Activated naive CD4-positive, alpha-beta T cell treated with anti-CD3 and anti-CD28 coated beads, Interleukin-2, amount 50 U/mL, for 72 hours (primary cell): ENCODE data around the gene MVB12B. TPM values are rescaled to one million over a fixed set of nuclear protein-coding genes. Genes with fewer than 3 reads are reported as not detected.

ENCODE experiments used
- ATAC-seq, 2 donors: fragments of 150-1000 bp; cut with Tn5 transposase; 2 replicates each; pipeline ENCODE4 v1.10.0; 2021; ENCODE audit warnings: mild to moderate bottlenecking in 2 of 2, moderate library complexity in 2 of 2
- DNase-seq, 2 donors: peaks; one replicate each; pipeline ENCODE4 v3.0.0; 2021 to 2022; ENCODE audit warnings: low spot score in 2 of 2
- H3K27ac Mint-ChIP-seq, 2 donors: one replicate each; pipeline ENCODE4 v1.8.0; 2022; ENCODE audit warnings: mild to moderate bottlenecking in 2 of 2, mixed read lengths in 2 of 2
- H3K36me3 Mint-ChIP-seq, 2 donors: one replicate each; pipeline ENCODE4 v1.8.0; 2022; ENCODE audit warnings: mixed read lengths in 2 of 2
- H3K9me3 Mint-ChIP-seq, 2 donors: one replicate each; pipeline ENCODE4 v1.8.0; 2022; ENCODE audit warnings: mixed read lengths in 2 of 2
- total RNA-seq, 2 donors: library from RNA; stranded (reverse); gene quantifications; one replicate each; pipeline ENCODE4 v1.2.3, GENCODE V29; 2022

Gene MVB12B
- total RNA-seq, 2 donors from 2014 or later, result 1.4 to 2.3 TPM

DNA sequence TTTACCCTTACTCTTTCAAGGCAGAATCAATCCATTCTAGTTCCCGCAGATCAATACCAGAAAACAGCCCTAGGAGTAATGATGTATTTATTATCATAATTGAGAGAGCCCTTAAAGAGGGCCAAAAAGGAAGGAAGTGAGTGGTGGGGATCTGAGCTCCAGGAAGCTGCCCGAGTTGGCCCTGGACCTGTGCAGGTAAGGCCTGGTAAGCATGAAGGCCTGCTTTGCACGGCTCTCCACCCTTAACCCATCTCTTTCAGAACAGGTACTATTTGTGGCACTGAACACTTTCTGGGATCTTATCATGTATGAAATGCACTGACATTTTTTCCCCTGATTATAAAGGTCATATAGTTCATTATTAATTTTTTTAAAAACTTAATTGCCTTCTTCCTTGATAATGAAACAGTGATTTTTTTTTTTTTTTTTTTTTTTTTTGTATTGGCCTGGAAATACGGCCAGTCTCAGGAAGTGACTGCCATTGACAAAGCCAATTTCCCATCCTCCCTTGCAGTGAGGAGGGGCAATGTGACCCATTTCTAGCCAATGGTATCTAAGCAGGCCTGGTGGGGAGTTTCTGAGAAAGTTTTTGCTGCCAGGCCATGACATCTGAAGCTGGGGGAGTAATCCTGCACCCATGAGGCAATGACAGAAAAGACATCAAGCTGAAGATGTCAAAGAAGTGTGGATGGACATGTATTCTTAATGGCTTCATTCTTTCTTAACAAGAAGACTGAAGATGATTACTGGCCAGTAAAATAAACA lies 6.3 kb upstream of the MVB12B start:
- Mint-ChIP-seq H3K27ac (no peak overlapping the region), H3K9me3 (peaks cover 0 to 8% of the 10 kb centered on the region in 2 donors), H3K36me3 (peaks cover 0 to 10% of the 10 kb centered on the region in 2 donors)
- ATAC-seq (no peak), DNase-seq (no peak)

DNA sequence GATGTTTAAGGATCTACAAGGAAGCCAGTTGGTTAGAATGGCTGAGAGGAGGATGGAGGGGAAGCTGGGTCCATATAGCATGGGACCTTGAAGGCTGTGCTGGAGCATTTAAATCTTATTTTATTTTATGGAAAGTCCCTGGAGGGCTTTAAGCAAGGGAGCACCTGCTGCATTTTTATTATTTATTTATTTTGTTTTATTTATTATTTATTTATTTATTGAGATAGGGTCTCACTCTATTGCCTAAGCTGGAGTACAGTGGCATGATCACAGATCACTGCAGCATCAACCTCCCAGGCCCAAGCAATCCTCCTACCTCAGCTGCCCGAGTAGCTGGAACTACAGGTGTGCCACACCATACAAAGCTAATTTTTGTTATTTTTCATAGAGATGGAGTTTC lies 4.9 kb upstream of the MVB12B start:
- no peak for DNase-seq
- Mint-ChIP-seq H3K27ac (no peak overlapping the region), H3K9me3 (peaks cover 0 to 8% of the 10 kb centered on the region in 2 donors), H3K36me3 (peaks cover 0 to 10% of the 10 kb centered on the region in 2 donors)
- no peak for ATAC-seq

DNA sequence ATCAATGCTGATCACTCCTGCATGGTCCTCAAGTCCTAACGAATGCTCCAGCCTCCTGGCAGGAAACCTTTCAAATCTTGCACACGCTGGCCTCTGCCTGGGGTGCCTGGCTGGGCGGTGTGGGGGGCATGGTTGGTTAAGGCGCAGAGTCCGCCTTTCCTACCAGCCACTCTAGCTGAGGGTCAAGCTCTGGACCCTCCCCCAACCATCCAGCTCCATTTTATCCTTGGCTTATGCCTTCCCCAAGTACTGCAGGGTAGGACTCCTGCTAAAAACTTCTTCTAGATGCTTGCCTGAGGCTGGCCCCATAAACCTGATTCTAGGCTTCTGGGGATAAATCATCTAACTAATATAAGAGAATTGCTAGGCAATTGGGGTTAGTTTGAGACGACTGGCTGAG lies 808 bp upstream of the MVB12B start:
- peaks cover 0 to 10% of the 10 kb centered on the region in 2 donors for H3K36me3 Mint-ChIP-seq
- H3K27ac Mint-ChIP-seq, result no peak overlapping the region
- ATAC-seq (no peak), DNase-seq (no peak)
- H3K9me3 Mint-ChIP-seq, result peaks cover 0 to 8% of the 10 kb centered on the region in 2 donors

DNA sequence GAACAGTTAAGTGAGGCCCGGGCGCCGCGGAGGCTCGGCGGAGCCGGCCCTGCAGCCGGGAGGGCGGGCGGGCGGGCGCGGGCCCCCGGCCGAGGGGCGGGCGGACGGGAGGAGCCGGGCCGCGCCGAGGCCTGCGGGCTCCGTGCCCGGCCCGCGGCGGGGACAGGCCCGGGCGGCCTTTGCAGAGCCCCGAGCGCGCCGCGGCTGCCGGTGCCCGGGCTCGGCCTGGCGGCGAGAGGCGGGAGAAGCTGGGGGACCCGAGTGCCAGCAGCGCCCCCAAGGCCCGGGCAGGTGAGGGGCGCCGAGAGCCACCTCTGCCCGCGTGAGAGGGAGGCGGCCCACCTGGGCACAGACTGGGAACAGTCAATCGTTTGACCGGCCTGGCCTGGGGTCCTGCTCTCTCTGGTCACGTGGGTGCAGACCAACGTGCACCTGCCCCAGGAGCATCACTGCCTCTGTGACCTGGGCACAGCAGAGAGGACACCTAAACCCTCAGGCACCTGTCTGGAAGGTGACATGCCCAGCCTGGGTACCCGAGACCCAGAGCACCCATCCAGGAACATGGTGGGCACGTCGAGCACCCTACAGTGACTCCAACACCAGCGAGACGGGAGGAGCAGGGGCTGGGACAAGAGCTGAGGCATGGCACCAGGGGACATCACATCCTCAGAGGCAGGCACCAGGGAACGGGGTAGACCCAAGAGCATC lies 531 bp downstream of the MVB12B start:
- peak in 1 of 2 donors; percentile 24 for DNase-seq
- Mint-ChIP-seq H3K27ac (peak overlapping the region in 1 of 2 donors; percentile 39), H3K36me3 (peaks cover 0 to 10% of the 10 kb centered on the region in 2 donors), H3K9me3 (peaks cover 0 to 8% of the 10 kb centered on the region in 2 donors)
- ATAC-seq, result peak; percentile 61 to 65

DNA sequence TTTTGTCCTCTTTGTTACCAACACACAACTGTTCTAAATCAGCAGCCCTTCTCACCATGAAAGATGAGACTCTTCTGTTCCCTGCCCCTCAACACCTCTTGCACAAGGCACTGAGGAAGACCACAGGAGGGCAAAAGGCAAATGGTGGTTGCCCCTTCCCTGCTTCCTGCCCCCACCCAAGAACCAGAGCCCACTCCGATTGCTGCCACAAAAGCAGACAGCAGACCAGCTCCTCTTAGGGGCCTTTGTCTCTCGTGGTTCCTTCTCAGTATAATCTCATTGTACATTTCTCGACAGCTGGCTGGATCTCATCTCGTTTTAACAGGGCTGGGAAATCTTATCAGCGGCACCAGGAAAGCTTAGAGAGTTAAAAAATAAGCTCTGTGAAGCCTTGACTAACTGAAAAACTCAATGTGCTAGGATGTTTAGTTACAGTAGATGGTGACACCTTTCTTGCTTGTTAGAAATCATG lies 1.1 kb downstream of the MVB12B start:
- peaks cover 0 to 8% of the 10 kb centered on the region in 2 donors for H3K9me3 Mint-ChIP-seq
- no peak for DNase-seq
- peak overlapping the region in 1 of 2 donors; percentile 39 for H3K27ac Mint-ChIP-seq
- ATAC-seq, result no peak
- peaks cover 0 to 10% of the 10 kb centered on the region in 2 donors for H3K36me3 Mint-ChIP-seq

DNA sequence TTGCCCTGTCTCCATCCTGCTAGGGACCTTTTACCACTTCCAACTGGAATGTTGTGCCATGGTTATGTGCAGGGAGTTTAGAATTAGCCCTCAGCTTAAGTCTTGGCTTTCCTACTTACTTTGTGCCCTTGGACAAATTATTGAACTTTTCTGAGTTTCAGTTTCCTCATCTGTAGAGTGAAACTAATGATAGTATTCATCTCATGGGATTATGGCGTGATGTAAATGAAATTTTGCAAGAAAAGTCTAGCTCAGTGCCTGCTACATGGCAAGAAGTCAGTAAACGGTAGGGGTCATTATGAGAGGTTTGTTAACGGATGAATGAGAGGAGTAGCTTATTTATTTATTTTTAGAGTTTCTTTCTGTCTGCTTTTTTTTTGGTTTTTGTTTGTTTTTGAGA lies 1.8 kb downstream of the MVB12B start:
- peaks cover 0 to 9% of the 10 kb centered on the region in 2 donors for H3K36me3 Mint-ChIP-seq
- DNase-seq, result no peak
- no peak for ATAC-seq
- no peak overlapping the region for H3K27ac Mint-ChIP-seq
- peaks cover 0 to 8% of the 10 kb centered on the region in 2 donors for H3K9me3 Mint-ChIP-seq

DNA sequence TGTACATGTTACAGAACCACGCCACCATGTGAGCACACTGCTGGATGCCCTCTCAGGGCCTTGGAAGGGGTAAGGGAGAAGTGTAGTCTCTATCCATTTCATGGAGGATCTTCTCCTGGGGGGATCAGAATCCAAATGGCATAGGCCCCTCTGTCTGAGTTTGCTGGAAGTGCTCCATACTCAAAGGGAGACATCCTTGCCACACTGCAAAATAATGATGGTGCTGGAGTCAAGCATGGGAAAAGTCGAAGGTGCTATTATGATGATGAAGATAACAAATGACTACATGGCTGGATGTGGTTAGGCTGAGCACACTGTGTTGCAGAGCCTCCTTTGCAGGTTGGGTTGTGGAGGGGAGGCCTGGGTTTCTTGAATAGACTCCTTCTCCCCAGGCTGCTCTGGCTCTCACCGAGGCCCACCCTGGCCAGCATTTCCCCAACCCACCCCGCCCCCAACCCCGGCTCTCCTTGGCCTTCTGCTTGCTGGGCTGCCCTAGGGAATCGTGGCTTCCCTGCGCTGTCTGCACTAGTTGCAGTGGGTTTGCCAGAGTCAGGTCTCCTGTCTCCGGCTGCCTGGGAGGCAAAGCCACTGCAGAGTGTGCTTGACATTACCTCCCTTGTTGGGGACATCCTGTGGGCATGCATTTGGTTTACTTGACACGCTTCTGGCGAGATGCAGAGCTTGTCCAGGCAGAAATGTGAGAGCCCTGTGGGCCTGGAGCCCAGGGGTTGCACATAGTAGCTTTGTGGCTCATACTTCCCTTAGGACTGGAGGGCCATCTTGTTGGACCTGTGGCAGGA lies 3.0 kb downstream of the MVB12B start:
- ATAC-seq, result peak in 1 of 2 donors; percentile 44
- no peaks in the 10 kb centered on the region for H3K9me3 Mint-ChIP-seq
- no peak overlapping the region for H3K27ac Mint-ChIP-seq
- H3K36me3 Mint-ChIP-seq, result no peaks in the 10 kb centered on the region
- DNase-seq, result no peak

DNA sequence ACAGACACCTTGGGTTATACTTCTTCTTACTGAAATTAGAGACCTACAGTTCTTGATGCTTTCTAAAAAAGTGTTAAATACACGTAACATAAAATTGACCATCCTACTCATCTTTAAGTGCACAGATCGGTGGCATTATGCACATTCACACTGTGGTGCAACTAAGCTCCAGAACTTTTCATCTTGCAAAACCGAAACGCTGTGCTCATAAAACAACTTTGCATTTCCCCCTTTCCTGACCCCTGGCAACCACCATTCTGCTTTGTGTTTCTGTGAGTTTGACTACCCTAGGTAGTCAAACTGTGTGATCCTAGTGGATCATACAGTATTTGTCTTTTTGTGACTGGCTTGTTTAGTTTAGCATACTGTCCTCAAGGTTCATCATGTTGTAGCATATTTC lies 3.9 kb downstream of the MVB12B start:
- Mint-ChIP-seq H3K27ac (no peak overlapping the region), H3K36me3 (no peaks in the 10 kb centered on the region), H3K9me3 (no peaks in the 10 kb centered on the region)
- DNase-seq (no peak), ATAC-seq (no peak)

DNA sequence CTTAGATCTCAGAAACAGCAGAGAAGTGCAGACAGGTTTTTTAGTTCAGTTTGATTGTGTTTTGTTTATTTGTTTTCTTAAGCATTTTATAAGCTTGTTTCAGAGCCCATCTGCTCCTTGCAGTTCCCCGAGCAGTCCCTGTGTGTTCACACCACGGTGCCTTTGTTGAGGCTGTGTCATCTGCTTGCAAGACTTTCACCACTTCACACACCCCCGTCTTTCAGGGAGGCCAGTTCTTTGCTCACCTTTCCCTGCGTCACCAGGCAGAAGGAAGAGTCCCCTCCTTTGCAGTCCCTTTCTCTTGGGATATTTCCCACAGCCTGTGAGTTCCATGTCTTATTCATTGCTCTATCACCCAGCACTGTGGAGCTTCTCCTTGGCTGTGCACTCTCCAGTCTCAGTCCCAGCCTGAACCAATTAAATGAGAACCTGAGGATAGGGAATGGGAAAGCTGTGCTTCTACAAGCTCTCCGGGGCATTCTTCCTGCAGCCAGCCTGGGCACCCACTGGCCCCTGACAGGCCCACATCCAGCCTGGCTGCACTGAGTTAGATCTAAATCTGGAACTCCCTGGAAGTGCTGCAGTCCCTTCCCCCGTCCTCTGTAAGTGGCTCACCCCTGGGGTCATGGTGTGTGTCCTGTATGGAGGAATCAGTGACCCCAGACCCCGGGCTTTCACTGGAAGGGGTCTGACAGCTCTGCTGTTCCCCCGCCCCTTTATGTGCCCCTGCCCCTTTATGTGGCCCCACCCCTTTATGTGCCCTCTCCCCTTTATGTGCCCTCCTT lies 5.5 kb downstream of the MVB12B start:
- no peak for ATAC-seq
- Mint-ChIP-seq H3K9me3 (no peaks in the 10 kb centered on the region), H3K27ac (no peak overlapping the region), H3K36me3 (no peaks in the 10 kb centered on the region)
- no peak for DNase-seq

DNA sequence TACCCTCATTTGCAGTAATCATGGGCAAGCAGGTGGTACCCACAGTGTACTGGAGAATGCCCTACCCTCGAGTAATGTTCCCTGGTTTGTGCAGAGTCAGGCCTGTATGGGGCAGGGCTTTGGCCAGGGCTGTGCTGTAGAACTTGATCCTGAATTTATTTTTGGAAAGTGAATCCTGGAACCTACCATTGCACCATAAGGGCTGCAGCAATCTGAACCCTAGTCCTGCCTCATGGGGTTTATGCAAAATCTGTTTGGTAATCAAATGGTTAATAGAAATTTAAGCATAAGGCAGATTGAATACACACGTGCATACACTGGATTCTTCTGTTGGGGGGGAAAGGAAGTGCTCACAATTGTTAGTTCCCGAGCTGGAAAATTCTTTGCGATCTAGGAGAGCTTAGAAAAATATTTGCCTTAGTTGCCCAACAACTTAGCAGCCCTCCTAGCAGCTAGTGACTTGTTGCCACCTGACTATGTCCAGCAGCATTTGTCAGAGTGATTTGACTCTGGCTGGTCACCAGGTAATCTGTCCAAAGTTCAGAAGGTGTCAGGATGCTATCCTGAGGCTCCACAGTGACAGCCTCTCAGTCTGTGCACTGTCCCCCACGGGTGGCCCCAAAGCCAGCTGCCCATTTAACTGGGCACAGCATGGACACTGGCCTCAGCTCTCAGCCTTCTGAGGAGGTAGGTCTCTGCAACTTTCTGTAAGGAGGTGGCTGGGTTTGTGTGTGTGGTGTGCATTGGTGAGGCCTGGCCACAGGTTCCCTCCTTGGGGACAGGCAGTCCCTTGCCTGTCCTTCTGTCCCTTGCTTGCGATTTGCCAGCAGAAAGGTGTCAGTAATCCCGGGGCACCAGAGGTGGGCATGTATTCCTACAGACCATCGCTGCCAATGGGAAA lies 8.3 kb downstream of the MVB12B start:
- no peak overlapping the region for H3K27ac Mint-ChIP-seq
- DNase-seq (no peak), ATAC-seq (no peak)
- no peaks in the 10 kb centered on the region for H3K9me3 Mint-ChIP-seq
- no peaks in the 10 kb centered on the region for H3K36me3 Mint-ChIP-seq

DNA sequence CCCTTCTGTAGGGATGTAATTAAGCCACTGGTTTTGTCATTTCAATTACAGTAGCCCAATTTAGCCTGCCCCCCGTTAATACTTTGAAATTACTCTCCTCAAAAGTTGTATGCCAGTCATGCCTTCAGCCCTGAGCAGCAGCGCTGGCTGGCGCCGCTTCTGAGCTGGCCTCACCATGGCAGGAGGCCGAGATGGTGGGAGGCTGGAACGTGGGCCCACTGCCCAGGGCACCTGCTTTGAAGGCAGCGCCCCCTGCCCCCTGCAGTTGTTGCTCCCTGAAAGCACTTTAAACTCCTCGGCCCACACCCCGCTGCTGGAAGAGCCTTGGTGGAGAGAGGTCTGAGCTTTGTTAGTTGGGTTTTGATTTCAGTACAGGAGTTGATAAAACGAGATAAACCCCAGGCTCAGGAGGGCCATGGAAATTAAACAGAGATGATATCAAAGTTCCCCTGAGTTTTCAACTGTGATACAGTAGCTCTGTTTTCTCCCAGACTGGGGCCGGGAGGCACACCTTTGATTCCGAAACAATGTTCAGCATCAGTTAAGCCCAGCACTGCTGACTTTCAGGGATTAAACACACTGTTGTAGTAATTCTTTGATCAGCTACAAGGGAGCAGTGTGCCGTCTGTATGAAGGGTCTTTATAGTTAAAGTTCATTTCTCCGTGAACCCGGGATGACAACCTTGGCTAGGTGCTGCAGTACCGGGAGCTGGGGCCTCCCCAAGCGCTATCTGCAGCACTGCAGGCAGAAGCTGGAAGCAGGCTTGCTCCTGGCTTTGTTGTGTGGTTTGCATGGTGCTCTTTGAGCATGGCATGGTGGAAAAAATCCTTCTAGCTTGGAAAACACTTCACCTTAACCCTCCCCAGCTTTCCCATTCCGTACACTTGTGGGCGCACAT lies 9.5 kb downstream of the MVB12B start:
- Mint-ChIP-seq H3K27ac (no peak overlapping the region), H3K36me3 (no peaks in the 10 kb centered on the region), H3K9me3 (no peaks in the 10 kb centered on the region)
- DNase-seq (no peak), ATAC-seq (no peak)

DNA sequence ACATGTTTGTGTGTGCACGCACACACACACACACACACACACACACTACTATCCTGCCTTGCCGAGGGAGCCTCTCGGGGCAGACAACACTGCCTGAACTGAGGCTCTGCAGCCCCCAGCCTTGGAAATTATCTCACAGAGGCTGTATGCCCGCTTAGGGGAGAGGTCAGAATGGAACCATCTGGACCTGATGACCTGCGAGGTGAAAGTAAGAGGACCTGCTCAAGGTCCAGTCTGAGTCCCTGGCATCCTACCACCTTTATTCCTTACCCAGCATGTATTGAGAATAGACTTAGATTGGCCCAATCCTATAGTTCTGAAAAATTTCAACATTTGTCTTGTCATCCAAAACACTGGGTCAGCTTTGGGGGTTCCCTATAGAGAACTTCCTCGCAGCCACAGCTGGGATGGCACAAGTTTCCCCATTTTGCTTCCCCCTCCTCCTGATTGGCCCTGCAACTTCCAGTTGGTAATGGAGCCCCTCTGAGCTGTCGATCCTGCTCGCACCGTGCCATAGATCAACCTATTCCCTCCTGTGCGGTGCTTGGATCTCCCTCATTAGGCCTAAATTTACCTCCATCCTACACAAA lies 10.2 kb downstream of the MVB12B start:
- H3K27ac Mint-ChIP-seq, result no peak overlapping the region
- ATAC-seq (no peak), DNase-seq (no peak)
- no peaks in the 10 kb centered on the region for H3K36me3 Mint-ChIP-seq
- H3K9me3 Mint-ChIP-seq, result no peaks in the 10 kb centered on the region

DNA sequence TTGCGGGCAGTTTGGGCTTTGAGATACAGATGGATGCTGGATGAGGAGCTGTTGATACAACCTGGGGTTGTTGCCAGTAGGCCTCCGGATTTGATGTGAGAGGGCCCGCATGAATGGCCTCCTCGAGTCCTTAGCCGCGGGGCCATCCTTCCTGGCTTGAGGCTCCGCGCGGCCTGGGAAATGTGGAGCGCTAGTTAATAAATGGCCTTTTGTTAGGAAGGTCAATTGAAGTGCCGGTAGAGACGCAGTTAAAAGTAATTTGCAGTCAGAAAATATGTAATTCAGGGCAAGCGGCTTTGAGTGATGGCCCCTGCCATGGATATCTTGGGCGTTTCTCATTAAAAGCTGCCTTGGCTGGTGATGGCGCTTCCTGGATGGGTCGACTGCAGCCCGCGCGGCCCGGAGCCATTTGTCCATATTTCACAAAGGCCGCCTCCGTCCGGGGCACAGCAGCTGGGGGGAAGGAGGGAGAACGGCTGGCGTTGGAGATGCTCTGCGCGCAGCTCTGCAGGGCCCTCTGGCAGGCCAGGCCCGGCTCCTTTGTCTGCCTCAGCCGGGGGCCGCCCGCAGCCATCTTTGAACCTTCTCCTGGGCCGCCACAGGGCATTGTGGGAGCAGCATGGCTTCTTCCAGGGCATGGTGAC lies 11.2 kb downstream of the MVB12B start:
- no peak for ATAC-seq
- H3K36me3 Mint-ChIP-seq, result no peaks in the 10 kb centered on the region

DNA sequence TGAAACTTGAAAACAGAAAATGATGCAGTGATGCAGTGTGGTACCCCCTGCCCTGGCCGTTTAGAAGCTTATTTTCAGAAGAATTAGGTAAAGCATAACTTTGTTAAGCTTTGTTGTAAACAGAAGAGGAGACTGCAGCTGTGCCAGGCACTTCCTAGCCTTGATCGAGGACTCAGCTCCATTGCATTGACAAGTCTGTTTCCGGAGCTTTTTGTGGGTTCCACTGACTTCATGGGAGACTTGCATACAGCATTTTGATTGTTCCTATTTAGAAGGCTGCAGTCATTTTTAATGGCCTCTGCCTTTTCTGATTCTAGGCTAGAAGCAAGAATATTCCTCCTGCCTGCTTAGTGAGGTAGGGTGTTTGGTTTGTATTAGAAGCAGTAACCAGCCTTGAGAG lies 12.3 kb downstream of the MVB12B start:
- Mint-ChIP-seq H3K27ac (no peak overlapping the region), H3K36me3 (no peaks in the 10 kb centered on the region), H3K9me3 (no peaks in the 10 kb centered on the region)
- DNase-seq, result no peak
- no peak for ATAC-seq

More for the DNA sequence above, 11.2 kb downstream of the MVB12B start:
- Mint-ChIP-seq H3K9me3 (no peaks in the 10 kb centered on the region), H3K27ac (no peak overlapping the region)
- DNase-seq, result no peak
